ENCODE measurements around the gene RFX2.

DNA sequence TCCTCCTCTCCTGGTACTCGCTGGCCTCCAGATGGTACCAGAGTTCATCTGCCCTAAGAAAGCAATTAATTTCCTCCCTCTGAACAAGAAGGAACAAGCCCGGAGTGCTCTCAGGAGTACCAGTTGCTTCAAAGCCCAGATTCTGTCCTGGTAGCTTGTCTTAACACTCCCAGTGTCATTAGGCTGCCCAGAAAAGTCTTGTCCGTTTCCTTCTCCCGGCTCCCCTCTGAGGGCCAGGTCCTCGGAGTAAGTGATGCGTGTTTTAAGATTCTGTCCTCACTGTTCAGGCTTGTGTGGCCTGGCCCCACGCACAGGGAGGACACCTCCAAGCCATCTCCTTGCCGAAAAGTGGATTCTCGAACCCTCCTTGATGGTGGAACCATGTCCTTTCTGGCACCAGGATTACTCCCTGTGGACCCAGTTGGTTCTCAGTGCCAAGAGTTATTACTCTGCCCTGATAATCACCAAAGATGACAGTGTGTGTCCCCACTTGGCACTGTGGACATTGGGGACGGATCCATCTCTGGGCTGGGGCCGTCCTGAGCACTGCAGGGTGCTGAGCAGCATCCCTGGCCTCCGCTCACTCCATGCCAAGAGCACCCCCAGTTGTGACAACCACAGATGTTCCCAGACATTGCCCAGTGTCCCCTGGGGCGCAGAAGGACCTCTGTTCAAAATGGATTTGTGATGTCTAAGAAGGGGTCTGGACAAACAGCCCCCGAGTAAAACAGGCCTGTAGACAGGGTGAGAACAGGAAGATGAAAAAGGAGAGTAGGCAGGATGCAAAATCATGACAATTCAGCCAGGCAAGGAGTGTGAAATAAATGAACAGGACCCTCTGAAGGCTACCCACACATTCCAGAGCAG is 52.4 kb downstream of the RFX2 start:
- TF ChIP-seq CTCF (IDR thresholded peaks at IDR 0.05; ENCODE audit: low read depth, low read length, missing input control) (no peak), GABPA (IDR thresholded peaks at IDR 0.05 in 1 of 2, conservative IDR thresholded peaks at IDR 0.05 in 1 of 2) (no peak), JUND (IDR thresholded peaks at IDR 0.05) (no peak), REST (IDR thresholded peaks at IDR 0.05) (no peak)
- TF ChIP-seq, protein P1, sequence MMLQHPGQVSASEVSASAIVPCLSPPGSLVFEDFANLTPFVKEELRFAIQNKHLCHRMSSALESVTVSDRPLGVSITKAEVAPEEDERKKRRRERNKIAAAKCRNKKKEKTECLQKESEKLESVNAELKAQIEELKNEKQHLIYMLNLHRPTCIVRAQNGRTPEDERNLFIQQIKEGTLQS (IDR thresholded peaks at IDR 0.05), result no peak
